ENCODE results near the gene DNAJC10.

GRCh38 chr2:182831921-182832320 lies 115.9 kb downstream of the DNAJC10 start:
- TF ChIP-seq, protein P1, sequence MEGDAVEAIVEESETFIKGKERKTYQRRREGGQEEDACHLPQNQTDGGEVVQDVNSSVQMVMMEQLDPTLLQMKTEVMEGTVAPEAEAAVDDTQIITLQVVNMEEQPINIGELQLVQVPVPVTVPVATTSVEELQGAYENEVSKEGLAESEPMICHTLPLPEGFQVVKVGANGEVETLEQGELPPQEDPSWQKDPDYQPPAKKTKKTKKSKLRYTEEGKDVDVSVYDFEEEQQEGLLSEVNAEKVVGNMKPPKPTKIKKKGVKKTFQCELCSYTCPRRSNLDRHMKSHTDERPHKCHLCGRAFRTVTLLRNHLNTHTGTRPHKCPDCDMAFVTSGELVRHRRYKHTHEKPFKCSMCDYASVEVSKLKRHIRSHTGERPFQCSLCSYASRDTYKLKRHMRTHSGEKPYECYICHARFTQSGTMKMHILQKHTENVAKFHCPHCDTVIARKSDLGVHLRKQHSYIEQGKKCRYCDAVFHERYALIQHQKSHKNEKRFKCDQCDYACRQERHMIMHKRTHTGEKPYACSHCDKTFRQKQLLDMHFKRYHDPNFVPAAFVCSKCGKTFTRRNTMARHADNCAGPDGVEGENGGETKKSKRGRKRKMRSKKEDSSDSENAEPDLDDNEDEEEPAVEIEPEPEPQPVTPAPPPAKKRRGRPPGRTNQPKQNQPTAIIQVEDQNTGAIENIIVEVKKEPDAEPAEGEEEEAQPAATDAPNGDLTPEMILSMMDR (IDR thresholded peaks at IDR 0.05; ENCODE audit: low read depth, low read length, poor library complexity, severe bottlenecking), result no peak
- no peak for TF ChIP-seq EZH2phosphoT487 (IDR thresholded peaks at IDR 0.05; ENCODE audit: borderline replicate concordance, low read length)

All from DOHH2 (cell line).